ENCODE data around the gene ZNF521. TPM values are rescaled to one million over a fixed set of nuclear protein-coding genes. Genes with fewer than 3 reads are reported as not detected.

The ZNF521 gene
- polyA plus RNA-seq, 3 donors: 0.07 to 0.20 TPM; not detected in 1

- H3K27me3 Mint-ChIP-seq (ENCODE audit: low read depth in 3 of 3): no peaks in the 10 kb centered on the region
- H3K4me3 Mint-ChIP-seq: no peak overlapping the region
- H3K4me2 ChIP-seq (replicated peaks; ENCODE audit: extremely low read depth, low read length, poor library complexity, severe bottlenecking): no peak overlapping the region
- no peaks in the 10 kb centered on the region for H3K79me2 ChIP-seq (ENCODE audit: insufficient read depth, low read length)
- H3K36me3 Mint-ChIP-seq: no peaks in the 10 kb centered on the region
- no peak overlapping the region for H3K9ac ChIP-seq (ENCODE audit: insufficient read depth, low read length, poor library complexity, severe bottlenecking)
- TF ChIP-seq CTCF (IDR thresholded peaks at IDR 0.05): no peak
- H3K4me1 ChIP-seq (ENCODE audit: control insufficient read depth in 1 of 2, insufficient read depth in 2 of 2, low read length in 2 of 2): no peaks in the 10 kb centered on the region
- 98% methylated on average over 4 of the region's 4 CpGs for WGBS (ENCODE audit: insufficient coverage)
- H3K27ac Mint-ChIP-seq: no peak overlapping the region
- DNase-seq: no peak
- no peak overlapping the region for H2AFZ ChIP-seq (ENCODE audit: insufficient read depth, low read depth, low read length, poor library complexity, severe bottlenecking)
- H4K20me1 ChIP-seq (ENCODE audit: insufficient read depth, low read length): no peaks in the 10 kb centered on the region
- no peak overlapping the region for H3K4me3 ChIP-seq (replicated peaks in 1 of 3; ENCODE audit: low read depth in 2 of 3, low read length in 3 of 3)
- H3K9me3 Mint-ChIP-seq: no peaks in the 10 kb centered on the region
- no peaks in the 10 kb centered on the region for H3K9me3 ChIP-seq (replicated peaks in 1 of 2; ENCODE audit: control insufficient read depth in 1 of 2, insufficient read depth in 1 of 2, low read length in 2 of 2)
- no peaks in the 10 kb centered on the region for H3K4me1 Mint-ChIP-seq
- H3K27ac ChIP-seq (ENCODE audit: low read depth in 1 of 2, low read length in 2 of 2): no peak overlapping the region
- no peaks in the 10 kb centered on the region for H3K36me3 ChIP-seq (replicated peaks in 1 of 2; ENCODE audit: control insufficient read depth in 1 of 2, insufficient read depth in 2 of 2, low read length in 2 of 2)
- no peaks in the 10 kb centered on the region for H3K27me3 ChIP-seq (ENCODE audit: control insufficient read depth in 2 of 2, insufficient read depth in 2 of 2, low read length in 2 of 2)
- intact Hi-C loops (cut with micrococcal nuclease): no loop called here
Measured at GRCh38 chr18:25256439-25256838, 95.5 kb downstream of the ZNF521 start.

- Mint-ChIP-seq H3K36me3 (no peaks in the 10 kb centered on the region), H3K4me3 (no peak overlapping the region), H3K4me1 (peaks cover 6% of the 10 kb centered on the region), H3K27me3 (ENCODE audit: low read depth in 3 of 3) (no peaks in the 10 kb centered on the region), H3K27ac (no peak overlapping the region), H3K9me3 (no peaks in the 10 kb centered on the region)
- H3K4me1 ChIP-seq (ENCODE audit: control insufficient read depth in 1 of 2, insufficient read depth in 2 of 2, low read length in 2 of 2): no peaks in the 10 kb centered on the region
- intact Hi-C loops (cut with micrococcal nuclease): no loop called here
- H3K36me3 ChIP-seq (replicated peaks in 1 of 2; ENCODE audit: control insufficient read depth in 1 of 2, insufficient read depth in 2 of 2, low read length in 2 of 2): no peaks in the 10 kb centered on the region
- no peaks in the 10 kb centered on the region for H3K27me3 ChIP-seq (ENCODE audit: control insufficient read depth in 2 of 2, insufficient read depth in 2 of 2, low read length in 2 of 2)
- no peak overlapping the region for H3K4me3 ChIP-seq (replicated peaks in 1 of 3; ENCODE audit: low read depth in 2 of 3, low read length in 3 of 3)
- no peak overlapping the region for H3K4me2 ChIP-seq (replicated peaks; ENCODE audit: extremely low read depth, low read length, poor library complexity, severe bottlenecking)
- H2AFZ ChIP-seq (ENCODE audit: insufficient read depth, low read depth, low read length, poor library complexity, severe bottlenecking): no peak overlapping the region
- H3K9me3 ChIP-seq (replicated peaks in 1 of 2; ENCODE audit: control insufficient read depth in 1 of 2, insufficient read depth in 1 of 2, low read length in 2 of 2): no peaks in the 10 kb centered on the region
- no peaks in the 10 kb centered on the region for H3K79me2 ChIP-seq (ENCODE audit: insufficient read depth, low read length)
- no CpG with 5 or more reads among the region's 1 CpG for WGBS (ENCODE audit: insufficient coverage)
- H3K27ac ChIP-seq (ENCODE audit: low read depth in 1 of 2, low read length in 2 of 2): no peak overlapping the region
- no peak for DNase-seq
- no peaks in the 10 kb centered on the region for H4K20me1 ChIP-seq (ENCODE audit: insufficient read depth, low read length)
- no peak overlapping the region for H3K9ac ChIP-seq (ENCODE audit: insufficient read depth, low read length, poor library complexity, severe bottlenecking)
- TF ChIP-seq CTCF (IDR thresholded peaks at IDR 0.05): no peak
Measured at GRCh38 chr18:25253779-25254178, 98.2 kb downstream of the ZNF521 start.

Data from CD14-positive monocyte (primary cell).